ENCODE results near the gene JPH4. TPM values are rescaled to one million over a fixed set of nuclear protein-coding genes. Genes with fewer than 3 reads are reported as not detected.

Gene JPH4
- polyA plus RNA-seq, 1 donor (not counting 4 experiments of a cell fraction or from before 2014, with no cell fraction given): 0.01 TPM

DNA sequence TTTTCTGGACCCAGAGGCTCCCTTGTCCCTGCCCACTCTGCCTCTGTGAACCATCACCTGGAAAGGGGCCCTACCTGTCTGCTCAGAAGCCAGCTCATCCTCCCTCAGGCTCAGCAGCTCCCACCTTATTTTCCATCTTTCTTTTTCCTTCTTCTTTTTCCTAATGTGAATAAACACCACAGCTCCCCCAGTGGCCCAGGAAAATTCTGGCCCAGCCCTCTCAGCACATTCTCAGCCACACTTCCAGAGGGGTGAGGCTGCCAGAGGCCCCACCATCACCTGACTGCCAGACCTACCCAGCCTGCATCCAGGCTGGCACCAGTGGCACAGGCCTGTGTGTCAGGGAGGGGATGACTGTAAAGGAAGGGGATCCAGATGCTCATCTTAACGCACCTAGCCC lies 50.0 kb downstream of the JPH4 start:
- Histone ChIP-seq H3K9me1 (ENCODE audit: control insufficient read depth, extremely low read depth, insufficient read depth, low read length) (no peaks in the 10 kb centered on the region), H3K4me3 (ENCODE audit: control insufficient read depth in 2 of 3, extremely low read depth in 1 of 3, insufficient read depth in 2 of 3, low read depth in 1 of 3, low read length in 3 of 3) (no peak overlapping the region), H3K79me2 (ENCODE audit: control insufficient read depth, insufficient read depth, low read length) (no peaks in the 10 kb centered on the region), H3K4me1 (ENCODE audit: control insufficient read depth, extremely low read depth, insufficient read depth, low read length) (no peaks in the 10 kb centered on the region), H3K36me3 (ENCODE audit: control insufficient read depth in 2 of 2, extremely low read depth in 1 of 2, insufficient read depth in 2 of 2, low read length in 2 of 2) (peaks cover 0 to 3% of the 10 kb centered on the region in 2 experiments), H3K4me2 (ENCODE audit: control insufficient read depth, extremely low read depth, insufficient read depth, low read depth, low read length) (no peak overlapping the region), H2AFZ (ENCODE audit: control insufficient read depth, low read length) (no peak overlapping the region), H3K27me3 (ENCODE audit: control insufficient read depth, extremely low read depth, insufficient read depth, low read length) (no peaks in the 10 kb centered on the region), H3K9me3 (ENCODE audit: control insufficient read depth, low read depth, low read length) (no peaks in the 10 kb centered on the region), H4K20me1 (ENCODE audit: control insufficient read depth, extremely low read depth, insufficient read depth, low read length) (no peaks in the 10 kb centered on the region), H3K27ac (ENCODE audit: control insufficient read depth, insufficient read depth, low read length) (no peak overlapping the region), H3K9ac (ENCODE audit: control insufficient read depth, extremely low read depth, insufficient read depth, low read length) (no peak overlapping the region)
- FAIRE-seq (no peak), DNase-seq (ENCODE audit: low read depth, low spot score) (no peak)
- dilution Hi-C loops (cut with MboI; ENCODE audit: extremely low pct_ligation_motif_present, low sequenced_read_pairs): no loop called here
- peak in 2 of 3 experiments; percentile 21 to 29 for TF ChIP-seq CTCF (optimal IDR thresholded peaks at IDR 0.05 in 1 of 3, IDR thresholded peaks at IDR 0.05 in 1 of 3, conservative IDR thresholded peaks at IDR 0.05 in 1 of 3; ENCODE audit: extremely low read depth in 1 of 3, insufficient read depth in 2 of 3, low read length in 3 of 3)
- TF ChIP-seq EZH2 (IDR thresholded peaks at IDR 0.05; ENCODE audit: low read length): no peak

DNA sequence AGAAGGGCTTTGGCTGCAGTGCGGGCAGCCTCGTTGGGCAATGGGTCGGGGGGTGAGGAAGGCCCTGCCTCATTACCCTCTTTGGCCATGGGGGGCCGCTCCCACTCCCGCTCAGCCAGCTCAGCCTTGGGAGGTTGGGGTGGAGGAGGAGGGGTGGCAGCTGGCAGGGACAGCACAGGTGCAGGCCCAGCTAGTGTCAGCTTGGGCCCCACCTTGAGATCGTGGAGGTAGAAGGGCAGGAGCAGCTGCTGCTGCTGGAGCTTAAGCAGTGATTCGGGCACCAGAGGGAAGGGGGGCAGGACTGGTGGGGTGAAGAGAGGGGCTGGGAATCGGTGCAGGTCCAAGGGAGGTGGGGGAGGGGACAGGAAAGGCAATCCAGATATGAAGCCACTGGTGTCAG lies 53.0 kb downstream of the JPH4 start:
- TF ChIP-seq EZH2 (IDR thresholded peaks at IDR 0.05; ENCODE audit: low read length): no peak
- no peak for TF ChIP-seq CTCF (optimal IDR thresholded peaks at IDR 0.05 in 1 of 3, IDR thresholded peaks at IDR 0.05 in 1 of 3, conservative IDR thresholded peaks at IDR 0.05 in 1 of 3; ENCODE audit: extremely low read depth in 1 of 3, insufficient read depth in 2 of 3, low read length in 3 of 3)
- H2AFZ ChIP-seq (ENCODE audit: control insufficient read depth, low read length): no peak overlapping the region

More for the DNA sequence above, 53.0 kb downstream of the JPH4 start:
- no peaks in the 10 kb centered on the region for H3K9me1 ChIP-seq (ENCODE audit: control insufficient read depth, extremely low read depth, insufficient read depth, low read length)
- H3K4me1 ChIP-seq (ENCODE audit: control insufficient read depth, extremely low read depth, insufficient read depth, low read length): no peaks in the 10 kb centered on the region
- H4K20me1 ChIP-seq (ENCODE audit: control insufficient read depth, extremely low read depth, insufficient read depth, low read length): no peaks in the 10 kb centered on the region
- no peak for DNase-seq (ENCODE audit: low read depth, low spot score)
- H3K4me2 ChIP-seq (ENCODE audit: control insufficient read depth, extremely low read depth, insufficient read depth, low read depth, low read length): no peak overlapping the region
- no peaks in the 10 kb centered on the region for H3K79me2 ChIP-seq (ENCODE audit: control insufficient read depth, insufficient read depth, low read length)
- dilution Hi-C loops (cut with MboI; ENCODE audit: extremely low pct_ligation_motif_present, low sequenced_read_pairs): no loop called here
- H3K27ac ChIP-seq (ENCODE audit: control insufficient read depth, insufficient read depth, low read length): no peak overlapping the region
- no peak overlapping the region for H3K4me3 ChIP-seq (ENCODE audit: control insufficient read depth in 2 of 3, extremely low read depth in 1 of 3, insufficient read depth in 2 of 3, low read depth in 1 of 3, low read length in 3 of 3)
- no peaks in the 10 kb centered on the region for H3K27me3 ChIP-seq (ENCODE audit: control insufficient read depth, extremely low read depth, insufficient read depth, low read length)
- peaks cover 0 to 3% of the 10 kb centered on the region in 2 experiments for H3K36me3 ChIP-seq (ENCODE audit: control insufficient read depth in 2 of 2, extremely low read depth in 1 of 2, insufficient read depth in 2 of 2, low read length in 2 of 2)
- H3K9ac ChIP-seq (ENCODE audit: control insufficient read depth, extremely low read depth, insufficient read depth, low read length): no peak overlapping the region
- H3K9me3 ChIP-seq (ENCODE audit: control insufficient read depth, low read depth, low read length): no peaks in the 10 kb centered on the region
- FAIRE-seq: no peak

All from keratinocyte (primary cell).